Hematopoietic multipotent progenitor cell (in vitro differentiated cells): ENCODE results near the gene FBXL7. TPM values are rescaled to one million over a fixed set of nuclear protein-coding genes. Genes with fewer than 3 reads are reported as not detected.

Source experiments
- DNase-seq, 3 donors: peaks; one replicate each; pipeline ENCODE4 v3.0.0-alpha.2; 2011 to 2015; ENCODE audit warnings: low read depth in 2 of 3, low spot score in 2 of 3
- total RNA-seq: library from RNA; depleted of rRNA; stranded (reverse); fragments of >200 nt; gene quantifications from one replicate; pipeline ENCODE4 v1.2.3, GENCODE V29; 2012

FBXL7 gene
- total RNA-seq, 1 donor, result under 0.01 TPM

GRCh38 chr5:15695215-15695731 lies 195.3 kb downstream of the FBXL7 start:
- DNase-seq, result no peak

GRCh38 chr5:15700373-15700772 lies 200.4 kb downstream of the FBXL7 start:
- DNase-seq, result no peak

GRCh38 chr5:15702102-15702501 lies 202.1 kb downstream of the FBXL7 start:
- DNase-seq, result no peak

GRCh38 chr5:15703901-15704300 lies 203.9 kb downstream of the FBXL7 start:
- no peak for DNase-seq

- no peak for DNase-seq
Observed at GRCh38 chr5:15704397-15704947, 204.5 kb downstream of the FBXL7 start.

- no peak for DNase-seq
Observed at GRCh38 chr5:15707631-15708030, 207.7 kb downstream of the FBXL7 start.

GRCh38 chr5:15711892-15712291 lies 211.9 kb downstream of the FBXL7 start:
- no peak for DNase-seq

GRCh38 chr5:15715535-15715934 lies 215.6 kb downstream of the FBXL7 start:
- no peak for DNase-seq

GRCh38 chr5:15715967-15716366 lies 216.0 kb downstream of the FBXL7 start:
- no peak for DNase-seq

GRCh38 chr5:15717001-15717400 lies 217.0 kb downstream of the FBXL7 start:
- no peak for DNase-seq

GRCh38 chr5:15718421-15719179 lies 218.6 kb downstream of the FBXL7 start:
- no peak for DNase-seq

GRCh38 chr5:15719784-15720183 lies 219.8 kb downstream of the FBXL7 start:
- DNase-seq, result no peak

- DNase-seq, result no peak
Observed at GRCh38 chr5:15720515-15720914, 220.5 kb downstream of the FBXL7 start.

- no peak for DNase-seq
Observed at GRCh38 chr5:15722305-15722704, 222.3 kb downstream of the FBXL7 start.

GRCh38 chr5:15727375-15727774 lies 227.4 kb downstream of the FBXL7 start:
- DNase-seq, result no peak

GRCh38 chr5:15728811-15729210 lies 228.8 kb downstream of the FBXL7 start:
- DNase-seq, result no peak

- DNase-seq, result no peak
Observed at GRCh38 chr5:15731699-15732098, 231.7 kb downstream of the FBXL7 start.

- no peak for DNase-seq
Observed at GRCh38 chr5:15734058-15734457, 234.1 kb downstream of the FBXL7 start.

- no peak for DNase-seq
Observed at GRCh38 chr5:15737036-15737821, 237.2 kb downstream of the FBXL7 start.

- no peak for DNase-seq
Observed at GRCh38 chr5:15737871-15738664, 238.1 kb downstream of the FBXL7 start.

- no peak for DNase-seq
Observed at GRCh38 chr5:15740383-15740782, 240.4 kb downstream of the FBXL7 start.
